Adrenal gland (tissue), 5 donors: ENCODE results near the gene RNF223.

Source experiments
- CTCF ChIP-seq, 6 experiments: fragments of 450-650 bp in 4 of 6; fragments of 200-600 bp in 2 of 6; sonication (generic) in 1 of 6; IDR thresholded peaks; 1 replicate in 5 of 6; 2 replicates in 1 of 6; pipeline versions ENCODE4 v1.5.1 to v1.8.0; 2016 to 2021; ENCODE audit warnings: antibody characterized with exemption in 6 of 6, mild to moderate bottlenecking in 2 of 6, moderate library complexity in 1 of 6
- POLR2A ChIP-seq, 2 donors: fragments of 450-650 bp; IDR thresholded peaks; one replicate each; pipeline ENCODE4 v1.6.1; 2017; ENCODE audit warnings: antibody characterized with exemption in 2 of 2, mild to moderate bottlenecking in 2 of 2, moderate library complexity in 1 of 2
- donor health status: DM: no; HTN: no; CAD: no.

GRCh38 chr1:1055841-1056736, 18.0 kb downstream of the RNF223 start:
- TF ChIP-seq CTCF (IDR thresholded peaks at IDR 0.05) (no peak), POLR2A (IDR thresholded peaks at IDR 0.05) (no peak)
